Measurements from ENCODE around the gene KIAA1614. TPM values are rescaled to one million over a fixed set of nuclear protein-coding genes. Genes with fewer than 3 reads are reported as not detected.

The KIAA1614 gene
- total and polyA plus RNA-seq, 5 donors from 2014 or later: 0.02 to 0.20 (median 0.05) TPM; not detected in 2

DNA sequence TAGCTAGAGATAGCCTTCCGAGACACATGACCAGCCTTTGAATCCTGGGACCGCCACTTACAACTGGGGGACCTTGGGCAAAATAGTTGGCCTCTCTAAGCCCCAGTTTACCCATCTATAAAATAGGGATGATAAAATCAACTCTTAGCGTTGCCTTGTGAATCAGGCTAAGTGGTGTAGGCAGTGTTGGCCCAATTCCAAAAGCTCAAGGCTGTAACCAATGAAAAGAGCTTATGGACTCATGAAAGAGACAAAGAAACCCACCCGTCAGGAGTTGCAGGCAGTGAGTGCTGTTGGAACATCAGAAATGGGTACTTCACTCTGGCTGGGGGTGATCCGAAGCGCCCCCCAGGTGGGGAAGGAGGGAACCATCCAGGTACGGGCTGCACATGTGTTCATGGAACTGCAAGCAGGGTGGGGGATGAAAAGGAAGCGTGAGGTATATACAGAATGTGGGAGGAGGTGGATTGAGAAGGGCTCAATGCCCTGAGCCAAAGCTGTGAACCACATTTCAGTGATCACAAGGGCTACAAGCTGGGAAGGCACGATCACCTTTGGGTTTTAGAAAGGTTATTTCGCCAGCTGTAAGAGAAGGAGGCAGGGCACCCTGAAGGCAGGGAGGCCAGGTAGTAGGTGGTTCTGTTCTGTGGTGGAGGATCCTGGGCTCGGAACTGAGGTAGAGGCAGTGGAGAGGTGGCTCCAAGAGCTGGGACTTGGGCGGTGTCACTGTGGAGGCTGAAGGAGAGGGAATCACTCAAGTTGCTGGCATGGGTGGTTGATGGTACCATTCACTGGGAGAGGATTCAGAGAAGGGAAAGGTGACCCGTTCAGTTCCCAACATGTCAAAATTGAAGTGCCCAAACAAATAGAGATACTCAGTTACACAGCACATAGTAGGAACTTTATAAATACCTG is 11.4 kb upstream of the KIAA1614 start:
- Mint-ChIP-seq H3K4me1 (no peaks in the 10 kb centered on the region), H3K27me3 (peaks cover 8% of the 10 kb centered on the region), H3K36me3 (no peaks in the 10 kb centered on the region), H3K27ac (peak overlapping the region in 1 of 3 donors; percentile 33), H3K4me3 (no peak overlapping the region), H3K9me3 (peaks cover 0 to 5% (median 0%) of the 10 kb centered on the region in 7 donors)
- Histone ChIP-seq H3K27me3 (ENCODE audit: control insufficient read depth, insufficient read depth, low read length) (no peaks in the 10 kb centered on the region), H3K9me3 (ENCODE audit: control insufficient read depth in 2 of 2, low read length in 2 of 2) (no peaks in the 10 kb centered on the region), H3K4me3 (ENCODE audit: low read depth, low read length) (no peak overlapping the region), H3K36me3 (ENCODE audit: control insufficient read depth, insufficient read depth, low read length) (no peaks in the 10 kb centered on the region), H3K27ac (ENCODE audit: insufficient read depth, low read length, poor library complexity, severe bottlenecking) (no peak overlapping the region), H3K4me1 (ENCODE audit: control insufficient read depth, insufficient read depth, low read length, poor library complexity, severe bottlenecking) (no peaks in the 10 kb centered on the region)
- DNase-seq (no peak), ATAC-seq (ENCODE audit: low read depth in 2 of 2) (no peak)

DNA sequence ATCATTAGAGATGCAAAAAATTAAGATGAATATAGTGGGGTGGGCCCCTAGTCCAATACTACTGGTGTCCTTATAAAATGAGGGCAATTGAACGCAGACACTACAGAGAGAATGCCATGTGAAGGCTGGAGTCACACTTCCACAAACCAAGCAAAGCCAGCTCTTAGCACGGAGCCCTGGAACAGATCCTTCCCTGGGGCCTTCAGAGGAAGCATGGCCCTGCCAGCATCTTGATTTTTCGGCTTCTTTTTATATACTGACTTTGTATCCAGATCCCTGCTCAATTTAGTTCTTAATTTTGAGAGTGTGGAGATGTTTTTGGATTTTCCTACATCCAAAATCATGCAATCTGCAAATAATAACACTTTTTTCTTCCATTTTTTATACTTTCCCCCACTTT is 10.2 kb upstream of the KIAA1614 start:
- Histone ChIP-seq H3K36me3 (ENCODE audit: control insufficient read depth, insufficient read depth, low read length) (no peaks in the 10 kb centered on the region), H3K4me1 (ENCODE audit: control insufficient read depth, insufficient read depth, low read length, poor library complexity, severe bottlenecking) (no peaks in the 10 kb centered on the region)
- no peak overlapping the region for H3K4me3 Mint-ChIP-seq

DNA sequence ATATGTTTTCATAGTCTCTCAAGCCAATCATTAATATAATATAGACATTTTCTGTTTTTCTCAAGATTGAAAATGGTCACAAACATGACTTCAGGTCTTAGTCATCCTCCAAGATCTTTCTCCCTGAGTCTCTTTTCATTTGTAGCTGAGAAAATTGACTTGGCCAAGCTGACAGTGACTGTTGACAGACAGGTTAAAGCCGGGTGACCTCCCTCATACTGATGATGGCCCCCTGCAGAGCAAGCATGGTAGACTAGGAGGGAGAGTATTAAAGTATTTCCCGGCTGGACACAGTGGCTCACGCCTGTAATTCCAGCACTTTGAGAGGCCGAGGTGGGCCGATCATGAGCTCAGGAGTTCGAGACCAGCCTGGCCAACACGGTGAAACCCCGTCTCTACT is 6.8 kb upstream of the KIAA1614 start:
- no peaks in the 10 kb centered on the region for H3K9me3 ChIP-seq (ENCODE audit: control insufficient read depth in 2 of 2, low read length in 2 of 2)
- H3K36me3 ChIP-seq (ENCODE audit: control insufficient read depth, insufficient read depth, low read length): no peaks in the 10 kb centered on the region
- H3K27ac ChIP-seq (ENCODE audit: insufficient read depth, low read length, poor library complexity, severe bottlenecking): no peak overlapping the region
- peaks cover 20% of the 10 kb centered on the region for H3K27me3 Mint-ChIP-seq
- H3K4me3 ChIP-seq (ENCODE audit: low read depth, low read length): no peak overlapping the region
- DNase-seq: no peak
- H3K4me1 Mint-ChIP-seq: no peaks in the 10 kb centered on the region
- H3K27me3 ChIP-seq (ENCODE audit: control insufficient read depth, insufficient read depth, low read length): peaks cover 4% of the 10 kb centered on the region
- peaks cover 0 to 3% (median 0%) of the 10 kb centered on the region in 7 donors for H3K9me3 Mint-ChIP-seq
- no peaks in the 10 kb centered on the region for H3K36me3 Mint-ChIP-seq
- no peak overlapping the region for H3K27ac Mint-ChIP-seq
- H3K4me3 Mint-ChIP-seq: no peak overlapping the region
- H3K4me1 ChIP-seq (ENCODE audit: control insufficient read depth, insufficient read depth, low read length, poor library complexity, severe bottlenecking): no peaks in the 10 kb centered on the region
- ATAC-seq (ENCODE audit: low read depth in 2 of 2): no peak

More for the DNA sequence above, 10.2 kb upstream of the KIAA1614 start:
- ATAC-seq (ENCODE audit: low read depth in 2 of 2) (no peak), DNase-seq (no peak)
- H3K9me3 ChIP-seq (ENCODE audit: control insufficient read depth in 2 of 2, low read length in 2 of 2): no peaks in the 10 kb centered on the region
- peaks cover 0 to 5% (median 0%) of the 10 kb centered on the region in 7 donors for H3K9me3 Mint-ChIP-seq
- no peak overlapping the region for H3K27ac ChIP-seq (ENCODE audit: insufficient read depth, low read length, poor library complexity, severe bottlenecking)
- H3K27ac Mint-ChIP-seq: no peak overlapping the region
- H3K27me3 ChIP-seq (ENCODE audit: control insufficient read depth, insufficient read depth, low read length): no peaks in the 10 kb centered on the region
- no peaks in the 10 kb centered on the region for H3K36me3 Mint-ChIP-seq
- no peak overlapping the region for H3K4me3 ChIP-seq (ENCODE audit: low read depth, low read length)
- H3K27me3 Mint-ChIP-seq: peaks cover 8% of the 10 kb centered on the region
- no peaks in the 10 kb centered on the region for H3K4me1 Mint-ChIP-seq

DNA sequence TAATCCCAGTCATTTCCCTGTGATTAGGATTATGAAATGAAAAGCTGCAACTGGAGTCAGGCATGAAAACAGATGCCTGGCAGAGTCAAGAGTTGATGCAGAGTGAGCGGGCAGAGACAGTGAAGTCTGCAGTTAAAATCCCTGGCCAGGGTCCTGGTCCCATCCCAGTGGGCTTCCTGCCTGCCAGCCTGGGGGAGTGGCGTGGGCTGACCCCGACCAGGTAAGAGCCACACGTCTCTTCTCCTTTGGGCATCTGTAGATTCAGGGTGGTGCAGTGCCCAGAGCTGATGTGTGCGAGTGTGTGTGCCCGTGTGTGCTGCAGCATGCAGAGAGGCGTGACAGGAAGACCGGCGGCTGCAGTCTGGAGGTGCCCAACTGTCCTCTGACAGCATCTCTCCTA is 6.2 kb upstream of the KIAA1614 start:
- Mint-ChIP-seq H3K4me1 (peaks cover 0 to 1% (median 0%) of the 10 kb centered on the region in 4 donors), H3K4me3 (no peak overlapping the region), H3K9me3 (peaks cover 0 to 2% (median 0%) of the 10 kb centered on the region in 7 donors), H3K36me3 (no peaks in the 10 kb centered on the region), H3K27ac (no peak overlapping the region), H3K27me3 (peaks cover 19% of the 10 kb centered on the region)
- no peaks in the 10 kb centered on the region for H3K9me3 ChIP-seq (ENCODE audit: control insufficient read depth in 2 of 2, low read length in 2 of 2)
- no peaks in the 10 kb centered on the region for H3K4me1 ChIP-seq (ENCODE audit: control insufficient read depth, insufficient read depth, low read length, poor library complexity, severe bottlenecking)
- peaks cover 9% of the 10 kb centered on the region for H3K27me3 ChIP-seq (ENCODE audit: control insufficient read depth, insufficient read depth, low read length)
- H3K36me3 ChIP-seq (ENCODE audit: control insufficient read depth, insufficient read depth, low read length): no peaks in the 10 kb centered on the region
- ATAC-seq (ENCODE audit: low read depth in 2 of 2) (no peak), DNase-seq (no peak)
- H3K27ac ChIP-seq (ENCODE audit: insufficient read depth, low read length, poor library complexity, severe bottlenecking): no peak overlapping the region
- no peak overlapping the region for H3K4me3 ChIP-seq (ENCODE audit: low read depth, low read length)

DNA sequence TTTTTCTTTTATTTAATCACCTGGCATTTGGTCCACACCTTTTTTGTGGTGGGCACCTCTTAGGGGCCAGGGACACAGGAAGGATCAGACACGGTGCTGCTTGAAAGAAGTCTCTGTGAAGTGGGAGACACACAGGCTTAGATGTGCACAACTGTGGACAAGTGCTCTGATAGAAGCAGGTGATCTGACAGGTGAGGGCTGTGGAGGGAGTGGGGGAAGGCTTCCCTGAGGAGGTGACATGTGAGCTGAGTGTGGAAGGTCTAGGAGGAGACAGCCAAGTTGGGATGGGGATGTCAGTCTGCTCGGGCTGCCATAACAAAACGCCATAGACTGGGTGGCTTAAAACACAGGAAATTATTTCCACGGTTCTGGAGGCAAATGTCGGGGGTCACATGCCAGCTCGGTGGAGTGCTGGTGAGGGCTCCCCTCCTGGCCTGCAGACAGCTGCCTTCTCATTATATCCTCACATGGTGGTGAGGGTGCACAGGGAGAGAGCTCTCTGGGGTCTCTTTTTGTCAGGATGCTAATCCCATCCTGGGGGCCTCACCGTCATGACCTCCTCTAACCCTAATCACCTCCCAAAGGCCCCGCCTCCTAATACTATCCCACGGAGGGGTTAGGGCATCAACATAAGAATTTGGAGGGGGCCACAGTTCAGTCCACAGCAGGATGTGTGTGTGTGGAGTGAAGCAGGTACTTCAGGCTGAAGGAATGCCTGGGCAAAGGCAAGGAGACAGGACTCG is 5.2 kb upstream of the KIAA1614 start:
- no peaks in the 10 kb centered on the region for H3K36me3 Mint-ChIP-seq
- H3K4me1 ChIP-seq (ENCODE audit: control insufficient read depth, insufficient read depth, low read length, poor library complexity, severe bottlenecking): peaks cover 7% of the 10 kb centered on the region
- DNase-seq (no peak), ATAC-seq (ENCODE audit: low read depth in 2 of 2) (no peak)
- H3K36me3 ChIP-seq (ENCODE audit: control insufficient read depth, insufficient read depth, low read length): no peaks in the 10 kb centered on the region
- no peaks in the 10 kb centered on the region for H3K9me3 ChIP-seq (ENCODE audit: control insufficient read depth in 2 of 2, low read length in 2 of 2)
- H3K27me3 ChIP-seq (ENCODE audit: control insufficient read depth, insufficient read depth, low read length): peaks cover 11% of the 10 kb centered on the region
- peaks cover 22% of the 10 kb centered on the region for H3K27me3 Mint-ChIP-seq
- H3K4me1 Mint-ChIP-seq: peaks cover 0 to 7% (median 0%) of the 10 kb centered on the region in 4 donors
- H3K9me3 Mint-ChIP-seq: peaks cover 0 to 4% (median 0%) of the 10 kb centered on the region in 7 donors
- H3K4me3 ChIP-seq (ENCODE audit: low read depth, low read length): no peak overlapping the region
- no peak overlapping the region for H3K27ac Mint-ChIP-seq
- H3K27ac ChIP-seq (ENCODE audit: insufficient read depth, low read length, poor library complexity, severe bottlenecking): no peak overlapping the region
- H3K4me3 Mint-ChIP-seq: no peak overlapping the region

DNA sequence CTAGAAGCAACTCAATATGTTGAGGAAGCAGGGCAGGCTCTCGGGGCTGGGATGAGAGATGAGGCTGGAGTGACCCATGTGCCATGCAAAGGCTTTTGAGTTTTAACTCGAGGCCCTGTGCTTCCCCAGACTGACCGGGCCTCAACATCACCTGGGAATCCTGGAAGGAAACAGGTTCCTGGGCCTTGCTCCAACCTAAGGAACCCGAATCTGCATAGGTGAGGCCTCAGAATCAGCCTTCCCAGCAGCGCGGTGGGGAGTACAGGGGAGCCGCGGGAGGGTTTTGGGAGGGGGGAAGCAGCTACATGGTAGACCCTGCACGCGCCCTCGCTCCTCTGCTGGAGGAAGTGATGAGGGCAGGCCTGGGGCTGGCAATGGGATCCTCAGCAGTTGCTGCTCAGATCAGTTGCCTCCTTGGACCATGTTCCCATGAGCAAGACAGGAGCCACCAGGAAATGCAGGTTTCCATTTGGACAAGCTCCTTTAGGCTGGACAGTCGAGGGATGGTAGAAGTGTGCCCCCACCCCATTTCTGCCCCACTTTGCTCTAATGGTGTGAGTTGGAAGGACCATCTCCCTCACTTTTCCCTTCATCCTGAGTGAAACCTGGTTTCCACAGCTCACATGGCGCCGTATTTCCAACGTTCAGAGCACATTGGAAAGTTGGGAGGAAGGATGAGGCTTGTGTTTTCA is 4.5 kb upstream of the KIAA1614 start:
- no peak for ATAC-seq (ENCODE audit: low read depth in 2 of 2)
- Histone ChIP-seq H3K27me3 (ENCODE audit: control insufficient read depth, insufficient read depth, low read length) (peaks cover 11% of the 10 kb centered on the region), H3K27ac (ENCODE audit: insufficient read depth, low read length, poor library complexity, severe bottlenecking) (no peak overlapping the region), H3K4me1 (ENCODE audit: control insufficient read depth, insufficient read depth, low read length, poor library complexity, severe bottlenecking) (peaks cover 9% of the 10 kb centered on the region), H3K36me3 (ENCODE audit: control insufficient read depth, insufficient read depth, low read length) (no peaks in the 10 kb centered on the region), H3K4me3 (ENCODE audit: low read depth, low read length) (no peak overlapping the region), H3K9me3 (ENCODE audit: control insufficient read depth in 2 of 2, low read length in 2 of 2) (no peaks in the 10 kb centered on the region)
- DNase-seq: no peak
- peaks cover 0 to 7% (median 0%) of the 10 kb centered on the region in 4 donors for H3K4me1 Mint-ChIP-seq
- no peak overlapping the region for H3K4me3 Mint-ChIP-seq
- H3K27ac Mint-ChIP-seq: no peak overlapping the region
- no peaks in the 10 kb centered on the region for H3K36me3 Mint-ChIP-seq
- peaks cover 22% of the 10 kb centered on the region for H3K27me3 Mint-ChIP-seq
- H3K9me3 Mint-ChIP-seq: peaks cover 0 to 4% (median 0%) of the 10 kb centered on the region in 7 donors

DNA sequence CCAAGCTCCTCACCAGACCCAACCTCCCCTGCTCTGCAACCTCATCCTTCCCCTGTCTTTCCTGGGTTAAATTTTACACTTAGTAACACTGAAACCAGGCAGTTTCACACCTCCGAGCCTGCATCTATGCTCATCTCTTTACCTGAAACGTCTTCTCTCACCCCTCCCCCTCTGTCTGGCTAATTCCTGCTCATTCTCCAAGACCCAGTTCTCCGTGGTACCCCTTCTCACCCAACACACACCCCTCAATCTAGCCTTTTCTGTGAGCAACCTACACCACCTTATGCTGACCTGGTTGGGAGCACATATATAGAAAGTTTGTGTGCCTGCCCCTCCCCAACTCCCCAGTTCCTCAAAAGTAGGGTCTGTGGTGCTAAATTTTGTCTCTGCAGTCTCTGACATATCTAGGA is 3.7 kb upstream of the KIAA1614 start:
- ATAC-seq (ENCODE audit: low read depth in 2 of 2) (no peak), DNase-seq (no peak)
- H3K4me3 ChIP-seq (ENCODE audit: low read depth, low read length): no peak overlapping the region
- H3K4me1 ChIP-seq (ENCODE audit: control insufficient read depth, insufficient read depth, low read length, poor library complexity, severe bottlenecking): peaks cover 9% of the 10 kb centered on the region
- Mint-ChIP-seq H3K4me1 (peaks cover 0 to 13% (median 3%) of the 10 kb centered on the region in 4 donors), H3K27ac (no peak overlapping the region), H3K27me3 (peaks cover 29% of the 10 kb centered on the region), H3K9me3 (peaks cover 0 to 4% (median 0%) of the 10 kb centered on the region in 7 donors), H3K4me3 (no peak overlapping the region), H3K36me3 (no peaks in the 10 kb centered on the region)
- H3K27me3 ChIP-seq (ENCODE audit: control insufficient read depth, insufficient read depth, low read length): peaks cover 11% of the 10 kb centered on the region
- H3K9me3 ChIP-seq (ENCODE audit: control insufficient read depth in 2 of 2, low read length in 2 of 2): no peaks in the 10 kb centered on the region
- H3K27ac ChIP-seq (ENCODE audit: insufficient read depth, low read length, poor library complexity, severe bottlenecking): no peak overlapping the region
- no peaks in the 10 kb centered on the region for H3K36me3 ChIP-seq (ENCODE audit: control insufficient read depth, insufficient read depth, low read length)

Measured in CD4-positive, CD25-positive, alpha-beta regulatory T cell (primary cell).